Right ventricle myocardium superior (tissue), 1 donor: ENCODE data around the gene AMOTL2. TPM values are rescaled to one million over a fixed set of nuclear protein-coding genes. Genes with fewer than 3 reads are reported as not detected.
A peak's percentile ranks its signal among the peaks of the same experiment; 100 is the strongest.

Experiments used
- ATAC-seq: fragments of 200-7000 bp; cut with Tn5 transposase; one replicate; pipeline ENCODE4 v1.9.1; 2020; ENCODE audit warnings: mild to moderate bottlenecking; ENCODE audit not compliant: poor library complexity
- DNase-seq: peaks from one replicate; pipeline ENCODE4 v3.0.0-alpha.2; 2020
- intact Hi-C: fragments of 100-400 bp; cut with DNase I; formaldehyde crosslinking; loops from one replicate; pipeline ENCODE4 v1.11.2; 2022
- microRNA-seq: library from miRNA; unstranded; fragments of <30 nt; microRNA quantifications from one replicate; pipeline ENCODE4 v1.2.0, GENCODE V29; 2020
- total RNA-seq: library from RNA; stranded (reverse); fragmentation: NEBNext Ultra II Directional; extraction: Animal tissue kit (Norgen Biotek cat#: 25700); gene quantifications from one replicate; pipeline ENCODE4 v1.2.1, GENCODE V29; 2021
- donor health status: DM: no; HTN: yes; CAD: no; lungs with severe emphysema.

AMOTL2 gene
- total RNA-seq, 1 donor from 2014 or later = 63.0 TPM

DNA sequence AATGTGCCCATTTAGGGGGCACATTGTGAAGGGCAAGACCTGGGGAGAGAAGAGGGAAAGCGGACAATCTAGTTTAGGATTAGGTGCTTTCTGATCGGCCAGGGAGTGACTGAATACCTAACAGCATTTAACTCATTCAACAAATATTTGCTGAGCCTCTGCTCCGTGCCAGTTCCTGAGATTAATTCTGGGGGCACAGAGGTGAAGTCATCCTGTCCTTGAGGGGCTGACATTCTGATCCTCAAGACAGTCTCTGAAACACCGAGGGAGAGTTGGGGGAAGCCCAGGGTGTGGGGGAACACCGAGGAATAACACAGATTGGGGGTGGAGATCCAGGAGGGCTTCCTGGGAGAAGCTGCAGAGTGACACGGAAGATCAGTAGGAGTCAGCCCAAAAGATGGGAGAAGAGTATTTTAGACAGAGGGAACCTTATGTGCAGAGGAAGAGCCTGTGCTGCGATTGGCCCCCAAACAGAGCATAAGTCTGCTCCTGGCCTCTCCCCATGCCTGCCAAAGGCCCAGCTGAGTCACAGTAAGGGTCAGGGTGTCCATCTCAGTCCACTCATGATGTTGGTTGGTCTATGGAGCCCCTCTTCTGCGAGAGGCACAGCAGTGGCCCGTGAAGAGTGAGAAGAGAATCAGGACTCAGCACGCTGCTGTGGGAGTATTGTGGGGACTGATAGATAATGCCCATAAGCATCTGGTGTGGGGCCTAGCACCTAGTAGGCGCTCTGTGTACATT is 60.2 kb downstream of the AMOTL2 start:
- DNase-seq (no peak), ATAC-seq (peak; percentile 3)
- intact Hi-C loops = no loop called here

- intact Hi-C loops = no loop called here
- DNase-seq (peak; percentile 88), ATAC-seq (peak; percentile 84)
Measured at GRCh38 chr3:134312873-134313846, 61.1 kb downstream of the AMOTL2 start.

DNA sequence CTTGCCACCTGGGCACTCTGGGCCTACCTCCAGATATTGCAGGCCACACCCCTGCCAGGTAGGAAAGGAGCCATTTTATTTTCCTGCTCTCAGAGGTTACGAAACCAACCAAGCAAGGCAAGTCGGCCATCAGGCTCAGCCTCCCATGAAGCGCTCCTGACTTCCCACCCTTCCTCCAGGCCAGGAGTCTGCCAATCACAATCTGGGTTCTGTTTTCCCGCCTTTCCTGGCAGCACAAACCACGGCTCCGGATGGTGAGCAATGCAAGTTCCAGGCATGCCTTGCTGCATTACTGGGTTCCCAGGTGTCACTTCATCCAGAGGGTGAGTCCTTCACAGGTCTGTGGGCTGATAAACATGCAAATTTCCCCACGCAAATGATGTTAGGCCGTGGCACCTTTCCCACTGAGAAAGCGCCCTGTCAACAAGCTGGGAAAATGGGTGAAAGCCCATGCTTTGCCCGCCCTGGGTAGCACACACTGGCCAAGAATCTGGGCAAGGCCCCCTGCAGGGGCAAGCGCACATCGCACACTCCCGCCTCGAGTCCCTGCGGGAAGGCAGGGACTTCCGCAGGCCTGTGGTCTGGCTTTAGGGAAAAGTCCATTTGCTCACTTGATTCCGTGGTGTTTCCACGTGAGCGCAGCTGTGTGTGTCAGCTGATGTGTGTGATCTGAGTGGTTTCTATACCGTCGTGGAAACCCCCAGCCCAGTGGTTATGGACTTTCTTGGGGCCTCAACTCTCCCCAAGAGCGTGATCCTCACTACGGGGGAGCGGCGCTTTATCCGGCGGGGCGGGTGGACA is 62.0 kb downstream of the AMOTL2 start:
- no peak for DNase-seq
- ATAC-seq = no peak
- intact Hi-C loops = no loop called here

DNA sequence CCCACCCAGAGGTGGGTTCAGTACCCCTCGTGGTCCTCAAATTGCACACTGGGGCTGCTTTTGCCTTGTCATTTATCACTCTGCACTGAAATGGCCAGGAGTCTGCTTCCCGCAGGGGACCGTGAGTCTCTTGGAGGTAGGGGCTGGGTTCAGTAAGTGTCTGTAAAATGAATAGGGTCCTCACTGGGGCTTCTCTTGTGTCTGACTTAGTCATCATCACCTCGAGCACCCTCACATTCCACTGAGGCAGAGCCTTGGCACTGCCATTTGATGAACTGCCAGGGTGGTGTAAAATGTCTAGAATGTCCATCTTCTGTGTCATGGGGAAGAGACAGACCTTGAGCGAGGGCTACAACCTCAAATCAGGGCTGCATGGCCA is 62.6 kb downstream of the AMOTL2 start:
- DNase-seq (no peak), ATAC-seq (no peak)
- intact Hi-C loops = loop anchor here (2.0 kb wide), 1 partner anchor 65 kb away; no protein-coding TSS in a partner anchor

- no peak for ATAC-seq
- intact Hi-C loops = loop anchor here (2.0 kb wide), 1 partner anchor 66 kb away; no protein-coding TSS in a partner anchor
Measured at GRCh38 chr3:134311265-134311664, 63.0 kb downstream of the AMOTL2 start.

GRCh38 chr3:134309987-134310700 is 64.1 kb downstream of the AMOTL2 start:
- no peak for DNase-seq
- ATAC-seq = no peak
- intact Hi-C loops = loop anchor here (2.0 kb wide), 2 partner anchors 67 to 163 kb away; no protein-coding TSS in a partner anchor

More at GRCh38 chr3:134311265-134311664, 63.0 kb downstream of the AMOTL2 start:
- DNase-seq = no peak

- DNase-seq (peak; percentile 87), ATAC-seq (peak; percentile 76)
- intact Hi-C loops = loop anchor here (2.0 kb wide), 1 partner anchor 164 kb away; no protein-coding TSS in a partner anchor
Measured at GRCh38 chr3:134308350-134308891, 65.8 kb downstream of the AMOTL2 start.

- intact Hi-C loops = no loop called here
- ATAC-seq (no peak), DNase-seq (no peak)
Measured at GRCh38 chr3:134307425-134307824, 66.8 kb downstream of the AMOTL2 start.

DNA sequence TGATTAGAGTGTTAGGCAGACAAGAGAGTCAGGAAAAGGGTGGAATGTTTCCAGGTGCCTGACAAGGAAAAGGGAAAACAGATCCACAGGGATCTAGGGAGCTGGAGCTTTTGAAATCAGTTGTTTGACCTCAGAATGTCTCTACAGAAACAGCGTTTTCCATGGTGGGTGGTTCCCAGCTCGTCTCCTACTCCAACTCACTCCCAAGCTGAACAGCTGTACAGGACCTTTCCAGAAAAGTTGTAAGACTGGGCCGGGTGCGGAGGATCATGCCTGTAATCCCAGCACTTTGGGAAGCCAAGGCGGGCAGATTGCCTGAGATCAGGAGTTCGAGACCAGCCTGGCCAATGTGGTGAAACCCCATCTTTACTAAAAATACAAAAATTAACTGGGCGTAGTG is 67.9 kb downstream of the AMOTL2 start:
- intact Hi-C loops = no loop called here
- DNase-seq (no peak), ATAC-seq (no peak)

Small RNA genes within 50 kb of the gene (microRNA-seq; reads per million reads assigned to microRNA genes)
- gene MIR6827 = not detected

Other genes starting within 250 kb of the AMOTL2 start
- gene RYK, start 123.6 kb downstream of the AMOTL2 start, total RNA-seq = 34.2 TPM
- 78.3 TPM for gene ANAPC13, start 111.5 kb upstream of the AMOTL2 start, total RNA-seq
- gene CEP63, start 111.6 kb upstream of the AMOTL2 start, total RNA-seq = 32.5 TPM